GM12872 (cell line): Measurements from ENCODE around the gene TM9SF4.

Experiments
- CTCF ChIP-seq: IDR thresholded peaks from 3 replicates; pipeline ENCODE4 v1.5.1; 2011; ENCODE audit warnings: low read depth, mild to moderate bottlenecking, low read length, moderate library complexity; ENCODE audit not compliant: insufficient read depth

Gene TM9SF4

GRCh38 chr20:32124916-32125454 lies 15.5 kb downstream of the TM9SF4 start:
- TF ChIP-seq CTCF: no peak

GRCh38 chr20:32125506-32125905 lies 16.0 kb downstream of the TM9SF4 start:
- no peak for TF ChIP-seq CTCF

- no peak for TF ChIP-seq CTCF
These were observed 17.4 kb downstream of the TM9SF4 start for GRCh38 chr20:32126919-32127318.

- TF ChIP-seq CTCF: no peak
These were observed 17.8 kb downstream of the TM9SF4 start for GRCh38 chr20:32127347-32127746.

GRCh38 chr20:32128167-32128566 lies 18.7 kb downstream of the TM9SF4 start:
- no peak for TF ChIP-seq CTCF

- no peak for TF ChIP-seq CTCF
These were observed 20.3 kb downstream of the TM9SF4 start for GRCh38 chr20:32129863-32130262.

- TF ChIP-seq CTCF: no peak
These were observed 20.8 kb downstream of the TM9SF4 start for GRCh38 chr20:32130352-32130751.

- no peak for TF ChIP-seq CTCF
These were observed 21.5 kb downstream of the TM9SF4 start for GRCh38 chr20:32130965-32131364.
